Glutamatergic neuron (in vitro differentiated cells): ENCODE results near the gene SLC22A2. TPM values are rescaled to one million over a fixed set of nuclear protein-coding genes. Genes with fewer than 3 reads are reported as not detected.

Source experiments
- DNase-seq: peaks from one replicate; pipeline ENCODE4 v3.0.0; 2022
- H3K27ac Mint-ChIP-seq: one replicate; pipeline ENCODE4 v1.8.0; 2020; ENCODE audit warnings: mild to moderate bottlenecking, mixed read lengths, inconsistent platforms; ENCODE audit not compliant: unreplicated experiment
- H3K27me3 Mint-ChIP-seq: one replicate; pipeline ENCODE4 v1.8.0; 2020; ENCODE audit warnings: mild to moderate bottlenecking, moderate library complexity, mixed read lengths, inconsistent platforms; ENCODE audit not compliant: unreplicated experiment
- H3K36me3 Mint-ChIP-seq: one replicate; pipeline ENCODE4 v1.8.0; 2020; ENCODE audit warnings: mild to moderate bottlenecking, mixed read lengths, inconsistent platforms; ENCODE audit not compliant: unreplicated experiment
- H3K4me1 Mint-ChIP-seq: one replicate; pipeline ENCODE4 v1.8.0; 2020; ENCODE audit warnings: mild to moderate bottlenecking, low read depth, mixed read lengths, inconsistent platforms; ENCODE audit not compliant: unreplicated experiment
- H3K4me3 Mint-ChIP-seq: one replicate; pipeline ENCODE4 v1.8.0; 2020; ENCODE audit warnings: mild to moderate bottlenecking, mixed read lengths, inconsistent platforms; ENCODE audit not compliant: unreplicated experiment
- H3K9me3 Mint-ChIP-seq: one replicate; pipeline ENCODE4 v1.8.0; 2020; ENCODE audit warnings: mild to moderate bottlenecking, moderate library complexity, mixed read lengths, inconsistent platforms; ENCODE audit not compliant: unreplicated experiment
- CTCF ChIP-seq: fragments of 200-600 bp; sonication (generic); IDR thresholded peaks from one replicate; pipeline ENCODE4 v1.5.0; 2021; ENCODE audit not compliant: partially characterized antibody, unreplicated experiment
- total RNA-seq: library from RNA; stranded (reverse); fragmentation: NEBNext Ultra II Directional; extraction: Animal tissue kit (Norgen Biotek cat#: 25700); gene quantifications from one replicate; pipeline ENCODE4 v1.2.1, GENCODE V29; 2021; ENCODE audit not compliant: unreplicated experiment

The SLC22A2 gene
- total RNA-seq, 1 donor from 2014 or later = not detected

- no peak overlapping the region for H3K27ac Mint-ChIP-seq
- H3K9me3 Mint-ChIP-seq = peaks cover 3% of the 10 kb centered on the region
- peaks cover 3% of the 10 kb centered on the region for H3K36me3 Mint-ChIP-seq
- H3K4me1 Mint-ChIP-seq = no peaks in the 10 kb centered on the region
- no peak for TF ChIP-seq CTCF
- H3K4me3 Mint-ChIP-seq = no peak overlapping the region
- no peak for DNase-seq
- H3K27me3 Mint-ChIP-seq = no peaks in the 10 kb centered on the region
These were observed 55.5 kb downstream of the SLC22A2 start for GRCh38 chr6:160203076-160203475.

GRCh38 chr6:160202411-160202810, 56.2 kb downstream of the SLC22A2 start:
- no peaks in the 10 kb centered on the region for H3K36me3 Mint-ChIP-seq
- TF ChIP-seq CTCF = no peak

GRCh38 chr6:160201061-160201460, 57.6 kb downstream of the SLC22A2 start:
- H3K9me3 Mint-ChIP-seq = peaks cover 3% of the 10 kb centered on the region
- H3K27ac Mint-ChIP-seq = no peak overlapping the region
- no peak overlapping the region for H3K4me3 Mint-ChIP-seq
- H3K4me1 Mint-ChIP-seq = no peaks in the 10 kb centered on the region
- DNase-seq = no peak
- TF ChIP-seq CTCF = no peak
- H3K27me3 Mint-ChIP-seq = no peaks in the 10 kb centered on the region
- no peaks in the 10 kb centered on the region for H3K36me3 Mint-ChIP-seq

More at GRCh38 chr6:160202411-160202810, 56.2 kb downstream of the SLC22A2 start:
- H3K4me3 Mint-ChIP-seq = no peak overlapping the region
- H3K27me3 Mint-ChIP-seq = no peaks in the 10 kb centered on the region
- no peak for DNase-seq
- H3K27ac Mint-ChIP-seq = no peak overlapping the region
- H3K9me3 Mint-ChIP-seq = peaks cover 3% of the 10 kb centered on the region
- no peaks in the 10 kb centered on the region for H3K4me1 Mint-ChIP-seq

- Mint-ChIP-seq H3K36me3 (no peaks in the 10 kb centered on the region), H3K4me1 (no peaks in the 10 kb centered on the region), H3K4me3 (no peak overlapping the region), H3K27me3 (no peaks in the 10 kb centered on the region), H3K27ac (no peak overlapping the region), H3K9me3 (peaks cover 2% of the 10 kb centered on the region)
- no peak for DNase-seq
- TF ChIP-seq CTCF = no peak
These were observed 59.9 kb downstream of the SLC22A2 start for GRCh38 chr6:160198606-160199211.

- no peaks in the 10 kb centered on the region for H3K4me1 Mint-ChIP-seq
- H3K4me3 Mint-ChIP-seq = no peak overlapping the region
- peaks cover 2% of the 10 kb centered on the region for H3K9me3 Mint-ChIP-seq
- no peak for DNase-seq
- H3K27me3 Mint-ChIP-seq = no peaks in the 10 kb centered on the region
- no peak for TF ChIP-seq CTCF
- H3K27ac Mint-ChIP-seq = no peak overlapping the region
- no peaks in the 10 kb centered on the region for H3K36me3 Mint-ChIP-seq
These were observed 61.0 kb downstream of the SLC22A2 start for GRCh38 chr6:160197662-160198061.
